ENCODE results near the gene TRAPPC11. TPM values are rescaled to one million over a fixed set of nuclear protein-coding genes. Genes with fewer than 3 reads are reported as not detected.

TRAPPC11 gene
- total RNA-seq, 1 donor from 2014 or later = 37.3 TPM

GRCh38 chr4:183729069-183729406 is 69.9 kb downstream of the TRAPPC11 start:
- TF ChIP-seq, protein P1, sequence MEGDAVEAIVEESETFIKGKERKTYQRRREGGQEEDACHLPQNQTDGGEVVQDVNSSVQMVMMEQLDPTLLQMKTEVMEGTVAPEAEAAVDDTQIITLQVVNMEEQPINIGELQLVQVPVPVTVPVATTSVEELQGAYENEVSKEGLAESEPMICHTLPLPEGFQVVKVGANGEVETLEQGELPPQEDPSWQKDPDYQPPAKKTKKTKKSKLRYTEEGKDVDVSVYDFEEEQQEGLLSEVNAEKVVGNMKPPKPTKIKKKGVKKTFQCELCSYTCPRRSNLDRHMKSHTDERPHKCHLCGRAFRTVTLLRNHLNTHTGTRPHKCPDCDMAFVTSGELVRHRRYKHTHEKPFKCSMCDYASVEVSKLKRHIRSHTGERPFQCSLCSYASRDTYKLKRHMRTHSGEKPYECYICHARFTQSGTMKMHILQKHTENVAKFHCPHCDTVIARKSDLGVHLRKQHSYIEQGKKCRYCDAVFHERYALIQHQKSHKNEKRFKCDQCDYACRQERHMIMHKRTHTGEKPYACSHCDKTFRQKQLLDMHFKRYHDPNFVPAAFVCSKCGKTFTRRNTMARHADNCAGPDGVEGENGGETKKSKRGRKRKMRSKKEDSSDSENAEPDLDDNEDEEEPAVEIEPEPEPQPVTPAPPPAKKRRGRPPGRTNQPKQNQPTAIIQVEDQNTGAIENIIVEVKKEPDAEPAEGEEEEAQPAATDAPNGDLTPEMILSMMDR (IDR thresholded peaks at IDR 0.05) = no peak
- no peaks in the 10 kb centered on the region for H3K36me3 Mint-ChIP-seq (ENCODE audit: unreplicated experiment)
- DNase-seq (ENCODE audit: extremely low spot score, unreplicated experiment) = peak; percentile 65
- peaks cover 6% of the 10 kb centered on the region for H3K27me3 Mint-ChIP-seq (ENCODE audit: unreplicated experiment)
- no peaks in the 10 kb centered on the region for H3K9me3 Mint-ChIP-seq (ENCODE audit: unreplicated experiment)
- no peak overlapping the region for H3K4me3 Mint-ChIP-seq (ENCODE audit: unreplicated experiment)
- no peaks in the 10 kb centered on the region for H3K4me1 Mint-ChIP-seq (ENCODE audit: unreplicated experiment)
- no peak overlapping the region for H3K27ac Mint-ChIP-seq (ENCODE audit: unreplicated experiment)

GRCh38 chr4:183729430-183730328 is 70.6 kb downstream of the TRAPPC11 start:
- Mint-ChIP-seq H3K9me3 (ENCODE audit: unreplicated experiment) (no peaks in the 10 kb centered on the region), H3K4me1 (ENCODE audit: unreplicated experiment) (no peaks in the 10 kb centered on the region), H3K27me3 (ENCODE audit: unreplicated experiment) (peaks cover 6% of the 10 kb centered on the region), H3K36me3 (ENCODE audit: unreplicated experiment) (no peaks in the 10 kb centered on the region), H3K4me3 (ENCODE audit: unreplicated experiment) (no peak overlapping the region), H3K27ac (ENCODE audit: unreplicated experiment) (no peak overlapping the region)
- peak; percentile 54 for DNase-seq (ENCODE audit: extremely low spot score, unreplicated experiment)
- TF ChIP-seq, protein P1 (IDR thresholded peaks at IDR 0.05) = no peak

- no peak for DNase-seq (ENCODE audit: extremely low spot score, unreplicated experiment)
- Mint-ChIP-seq H3K36me3 (ENCODE audit: unreplicated experiment) (no peaks in the 10 kb centered on the region), H3K27ac (ENCODE audit: unreplicated experiment) (no peak overlapping the region), H3K4me1 (ENCODE audit: unreplicated experiment) (no peaks in the 10 kb centered on the region), H3K27me3 (ENCODE audit: unreplicated experiment) (peaks cover 6% of the 10 kb centered on the region), H3K4me3 (ENCODE audit: unreplicated experiment) (no peak overlapping the region), H3K9me3 (ENCODE audit: unreplicated experiment) (no peaks in the 10 kb centered on the region)
- TF ChIP-seq, protein P1 (IDR thresholded peaks at IDR 0.05) = no peak
These were observed 73.2 kb downstream of the TRAPPC11 start for GRCh38 chr4:183732296-183732695.

DNA sequence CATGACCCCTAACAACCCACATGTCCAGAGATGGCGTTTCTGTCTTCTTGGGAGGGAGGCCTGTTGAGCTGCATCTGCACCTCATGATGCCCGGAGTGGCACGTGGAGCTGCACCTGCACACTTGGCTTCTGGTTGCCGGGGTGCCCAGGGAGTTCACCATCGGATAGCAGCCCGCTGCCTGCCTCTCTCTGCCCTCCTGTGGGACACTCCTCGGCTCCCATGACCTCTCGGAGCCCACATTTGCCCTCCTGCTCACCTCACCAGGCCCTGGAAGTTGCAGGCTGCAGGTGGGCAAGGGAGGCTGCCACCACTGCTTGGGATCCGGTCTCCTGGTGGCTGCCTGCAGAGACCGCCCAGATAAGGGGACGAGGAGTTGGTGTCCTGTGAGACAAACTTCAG is 74.1 kb downstream of the TRAPPC11 start:
- Mint-ChIP-seq H3K9me3 (ENCODE audit: unreplicated experiment) (no peaks in the 10 kb centered on the region), H3K36me3 (ENCODE audit: unreplicated experiment) (no peaks in the 10 kb centered on the region), H3K27ac (ENCODE audit: unreplicated experiment) (no peak overlapping the region), H3K27me3 (ENCODE audit: unreplicated experiment) (peaks cover 6% of the 10 kb centered on the region), H3K4me1 (ENCODE audit: unreplicated experiment) (no peaks in the 10 kb centered on the region), H3K4me3 (ENCODE audit: unreplicated experiment) (no peak overlapping the region)
- peak; percentile 67 for DNase-seq (ENCODE audit: extremely low spot score, unreplicated experiment)
- TF ChIP-seq, protein P1 (IDR thresholded peaks at IDR 0.05) = no peak

- Mint-ChIP-seq H3K4me3 (ENCODE audit: unreplicated experiment) (no peak overlapping the region), H3K36me3 (ENCODE audit: unreplicated experiment) (no peaks in the 10 kb centered on the region), H3K27me3 (ENCODE audit: unreplicated experiment) (peaks cover 10% of the 10 kb centered on the region), H3K4me1 (ENCODE audit: unreplicated experiment) (no peaks in the 10 kb centered on the region), H3K9me3 (ENCODE audit: unreplicated experiment) (no peaks in the 10 kb centered on the region), H3K27ac (ENCODE audit: unreplicated experiment) (no peak overlapping the region)
- TF ChIP-seq, protein P1 (IDR thresholded peaks at IDR 0.05) = no peak
- no peak for DNase-seq (ENCODE audit: extremely low spot score, unreplicated experiment)
These were observed 79.1 kb downstream of the TRAPPC11 start for GRCh38 chr4:183738081-183738673.
